OCI-LY1 (cell line): ENCODE measurements around the gene CBX1.

ENCODE experiments used
- EZH2 ChIP-seq: fragments of 200-600 bp; sonication (generic), shearing (Covaris generic); IDR thresholded peaks from 2 replicates; pipeline ENCODE4 v1.8.0; 2017; ENCODE audit warnings: borderline replicate concordance, mixed run types, mild to moderate bottlenecking, antibody characterized with exemption, low read length, moderate library complexity, mixed read lengths
- TF ChIP-seq, protein P1 (sequence below): fragments of 200-600 bp; sonication (generic), shearing (Covaris generic); IDR thresholded peaks from 2 replicates; pipeline ENCODE4 v1.5.1; 2017; ENCODE audit warnings: mild to moderate bottlenecking, antibody characterized with exemption, low read length, moderate library complexity, mixed read lengths

DNA sequence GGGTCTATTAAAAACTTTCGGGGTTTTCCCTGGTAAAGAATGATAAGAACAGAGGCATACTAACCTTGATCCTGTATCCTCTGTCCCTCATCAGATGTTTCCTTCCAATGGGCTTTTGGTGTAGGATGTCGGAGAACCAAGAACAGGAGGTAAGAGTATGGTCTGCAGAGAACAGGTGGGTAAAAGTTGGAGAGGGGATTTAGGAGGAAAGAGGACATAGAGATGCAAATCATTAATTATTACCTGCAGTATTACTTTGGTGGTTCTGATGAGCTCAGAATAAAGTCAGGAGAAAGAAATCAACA lies 10.6 kb upstream of the CBX1 start:
- TF ChIP-seq, protein P1, sequence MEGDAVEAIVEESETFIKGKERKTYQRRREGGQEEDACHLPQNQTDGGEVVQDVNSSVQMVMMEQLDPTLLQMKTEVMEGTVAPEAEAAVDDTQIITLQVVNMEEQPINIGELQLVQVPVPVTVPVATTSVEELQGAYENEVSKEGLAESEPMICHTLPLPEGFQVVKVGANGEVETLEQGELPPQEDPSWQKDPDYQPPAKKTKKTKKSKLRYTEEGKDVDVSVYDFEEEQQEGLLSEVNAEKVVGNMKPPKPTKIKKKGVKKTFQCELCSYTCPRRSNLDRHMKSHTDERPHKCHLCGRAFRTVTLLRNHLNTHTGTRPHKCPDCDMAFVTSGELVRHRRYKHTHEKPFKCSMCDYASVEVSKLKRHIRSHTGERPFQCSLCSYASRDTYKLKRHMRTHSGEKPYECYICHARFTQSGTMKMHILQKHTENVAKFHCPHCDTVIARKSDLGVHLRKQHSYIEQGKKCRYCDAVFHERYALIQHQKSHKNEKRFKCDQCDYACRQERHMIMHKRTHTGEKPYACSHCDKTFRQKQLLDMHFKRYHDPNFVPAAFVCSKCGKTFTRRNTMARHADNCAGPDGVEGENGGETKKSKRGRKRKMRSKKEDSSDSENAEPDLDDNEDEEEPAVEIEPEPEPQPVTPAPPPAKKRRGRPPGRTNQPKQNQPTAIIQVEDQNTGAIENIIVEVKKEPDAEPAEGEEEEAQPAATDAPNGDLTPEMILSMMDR, result no peak
- no peak for TF ChIP-seq EZH2
